Stromal cell of bone marrow (primary cell): ENCODE results near the gene LGR5.

ENCODE experiments used
- DNase-seq: peaks from one replicate; pipeline ENCODE4 v3.0.0-alpha.2; 2012; ENCODE audit warnings: low read depth

The LGR5 gene

GRCh38 chr12:71594214-71594948, 154.8 kb downstream of the LGR5 start:
- no peak for DNase-seq

- no peak for DNase-seq
Measured at GRCh38 chr12:71599210-71599609, 159.6 kb downstream of the LGR5 start.

GRCh38 chr12:71601546-71601945, 161.9 kb downstream of the LGR5 start:
- DNase-seq, result no peak

GRCh38 chr12:71602761-71603577, 163.4 kb downstream of the LGR5 start:
- DNase-seq, result no peak

GRCh38 chr12:71605039-71605438, 165.4 kb downstream of the LGR5 start:
- DNase-seq, result no peak

- DNase-seq, result no peak
Measured at GRCh38 chr12:71607494-71608330, 168.1 kb downstream of the LGR5 start.

- no peak for DNase-seq
Measured at GRCh38 chr12:71610031-71610795, 170.6 kb downstream of the LGR5 start.

GRCh38 chr12:71621938-71622337, 182.3 kb downstream of the LGR5 start:
- DNase-seq, result no peak

GRCh38 chr12:71625476-71625875, 185.9 kb downstream of the LGR5 start:
- no peak for DNase-seq

- DNase-seq, result no peak
Measured at GRCh38 chr12:71626098-71626497, 186.5 kb downstream of the LGR5 start.

GRCh38 chr12:71626768-71627167, 187.2 kb downstream of the LGR5 start:
- DNase-seq, result peak; percentile 26

GRCh38 chr12:71627438-71628002, 187.9 kb downstream of the LGR5 start:
- no peak for DNase-seq
